Measurements from ENCODE around the gene COPG2. TPM values are rescaled to one million over a fixed set of nuclear protein-coding genes. Genes with fewer than 3 reads are reported as not detected.

COPG2 gene
- total RNA-seq, 1 donor from 2014 or later = 167 TPM

DNA sequence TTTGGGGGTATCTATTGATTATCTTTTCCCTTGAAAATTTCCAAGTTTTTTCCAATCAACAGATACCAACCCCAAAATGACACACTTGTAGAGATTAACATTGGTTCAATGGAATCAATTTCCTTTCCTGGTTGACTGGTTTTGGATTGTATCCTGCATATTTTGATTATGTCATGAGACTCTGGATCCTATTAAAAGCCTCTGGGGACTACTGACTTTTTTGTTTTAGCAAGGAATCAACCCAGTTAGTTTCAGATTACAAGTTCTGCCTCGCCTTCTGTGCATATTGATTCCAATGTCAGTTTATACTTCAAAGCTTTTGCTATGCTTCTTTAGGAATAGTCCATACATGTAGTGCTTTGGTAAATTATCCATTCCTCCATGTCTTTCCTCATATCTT lies 29.2 kb downstream of the COPG2 start:
- peaks cover 13% of the 10 kb centered on the region for H3K36me3 ChIP-seq
- H3K4me1 ChIP-seq = no peaks in the 10 kb centered on the region
- H3K9ac ChIP-seq = no peak overlapping the region
- no peak overlapping the region for H3K4me3 Mint-ChIP-seq
- H2AFZ ChIP-seq (replicated peaks) = no peak overlapping the region
- no peak overlapping the region for H3K27ac Mint-ChIP-seq
- H3K36me3 Mint-ChIP-seq = peaks cover 66% of the 10 kb centered on the region
- H4K20me1 ChIP-seq (ENCODE audit: low read depth) = no peaks in the 10 kb centered on the region
- no peak for DNase-seq (ENCODE audit: low spot score)
- H3F3A ChIP-seq (ENCODE audit: low read depth) = no peaks in the 10 kb centered on the region
- no peaks in the 10 kb centered on the region for H3K27me3 ChIP-seq
- H3K27me3 Mint-ChIP-seq (ENCODE audit: insufficient read depth, low read depth) = no peaks in the 10 kb centered on the region
- TF ChIP-seq, protein P1, sequence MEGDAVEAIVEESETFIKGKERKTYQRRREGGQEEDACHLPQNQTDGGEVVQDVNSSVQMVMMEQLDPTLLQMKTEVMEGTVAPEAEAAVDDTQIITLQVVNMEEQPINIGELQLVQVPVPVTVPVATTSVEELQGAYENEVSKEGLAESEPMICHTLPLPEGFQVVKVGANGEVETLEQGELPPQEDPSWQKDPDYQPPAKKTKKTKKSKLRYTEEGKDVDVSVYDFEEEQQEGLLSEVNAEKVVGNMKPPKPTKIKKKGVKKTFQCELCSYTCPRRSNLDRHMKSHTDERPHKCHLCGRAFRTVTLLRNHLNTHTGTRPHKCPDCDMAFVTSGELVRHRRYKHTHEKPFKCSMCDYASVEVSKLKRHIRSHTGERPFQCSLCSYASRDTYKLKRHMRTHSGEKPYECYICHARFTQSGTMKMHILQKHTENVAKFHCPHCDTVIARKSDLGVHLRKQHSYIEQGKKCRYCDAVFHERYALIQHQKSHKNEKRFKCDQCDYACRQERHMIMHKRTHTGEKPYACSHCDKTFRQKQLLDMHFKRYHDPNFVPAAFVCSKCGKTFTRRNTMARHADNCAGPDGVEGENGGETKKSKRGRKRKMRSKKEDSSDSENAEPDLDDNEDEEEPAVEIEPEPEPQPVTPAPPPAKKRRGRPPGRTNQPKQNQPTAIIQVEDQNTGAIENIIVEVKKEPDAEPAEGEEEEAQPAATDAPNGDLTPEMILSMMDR (IDR thresholded peaks at IDR 0.05) = no peak
- TF ChIP-seq EZH2phosphoT487 (IDR thresholded peaks at IDR 0.05) (no peak), EZH2 (IDR thresholded peaks at IDR 0.05) (no peak)
- peaks cover 13% of the 10 kb centered on the region for H3K9me3 ChIP-seq (ENCODE audit: low read depth)
- H3K27ac ChIP-seq = no peak overlapping the region
- no peaks in the 10 kb centered on the region for H3K4me1 Mint-ChIP-seq
- H3K4me3 ChIP-seq = no peak overlapping the region
- no peaks in the 10 kb centered on the region for H3K79me2 ChIP-seq (ENCODE audit: low read depth)
- H3K4me2 ChIP-seq = no peak overlapping the region
- peaks cover 44% of the 10 kb centered on the region for H3K9me3 Mint-ChIP-seq

DNA sequence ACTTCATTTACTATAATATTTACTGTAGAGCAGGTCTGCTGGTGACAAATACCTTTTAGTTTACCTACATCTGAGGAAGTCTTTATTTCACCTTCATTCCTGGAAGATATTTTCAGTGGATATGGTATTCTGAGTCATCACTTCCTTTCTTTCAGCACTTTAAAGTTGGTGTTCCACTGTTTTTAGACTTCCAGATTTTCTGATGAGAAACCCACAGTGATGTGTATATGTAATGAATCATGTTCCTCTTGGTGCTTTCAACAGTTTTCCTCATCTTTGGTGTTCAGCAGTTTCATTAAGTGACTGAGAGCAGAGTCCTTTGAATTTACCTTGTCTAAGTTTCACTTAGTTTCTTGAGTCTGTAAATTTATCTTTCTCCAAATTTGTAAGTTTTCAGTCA lies 36.4 kb downstream of the COPG2 start:
- Mint-ChIP-seq H3K36me3 (peaks cover 46% of the 10 kb centered on the region), H3K27me3 (ENCODE audit: insufficient read depth, low read depth) (no peaks in the 10 kb centered on the region), H3K4me1 (no peaks in the 10 kb centered on the region), H3K9me3 (peaks cover 65% of the 10 kb centered on the region), H3K27ac (no peak overlapping the region), H3K4me3 (no peak overlapping the region)
- no peaks in the 10 kb centered on the region for H4K20me1 ChIP-seq (ENCODE audit: low read depth)
- DNase-seq (ENCODE audit: low spot score) = no peak
- no peak overlapping the region for H3K4me2 ChIP-seq
- H3K27ac ChIP-seq = no peak overlapping the region
- TF ChIP-seq EZH2 (IDR thresholded peaks at IDR 0.05) (no peak), EZH2phosphoT487 (IDR thresholded peaks at IDR 0.05) (no peak)
- TF ChIP-seq, protein P1 (IDR thresholded peaks at IDR 0.05) = no peak
- no peaks in the 10 kb centered on the region for H3F3A ChIP-seq (ENCODE audit: low read depth)
- no peak overlapping the region for H3K4me3 ChIP-seq
- H3K9me3 ChIP-seq (ENCODE audit: low read depth) = peaks cover 6% of the 10 kb centered on the region
- no peaks in the 10 kb centered on the region for H3K4me1 ChIP-seq
- H3K36me3 ChIP-seq = no peaks in the 10 kb centered on the region
- no peak overlapping the region for H3K9ac ChIP-seq
- no peaks in the 10 kb centered on the region for H3K79me2 ChIP-seq (ENCODE audit: low read depth)
- H3K27me3 ChIP-seq = no peaks in the 10 kb centered on the region
- no peak overlapping the region for H2AFZ ChIP-seq (replicated peaks)

DNA sequence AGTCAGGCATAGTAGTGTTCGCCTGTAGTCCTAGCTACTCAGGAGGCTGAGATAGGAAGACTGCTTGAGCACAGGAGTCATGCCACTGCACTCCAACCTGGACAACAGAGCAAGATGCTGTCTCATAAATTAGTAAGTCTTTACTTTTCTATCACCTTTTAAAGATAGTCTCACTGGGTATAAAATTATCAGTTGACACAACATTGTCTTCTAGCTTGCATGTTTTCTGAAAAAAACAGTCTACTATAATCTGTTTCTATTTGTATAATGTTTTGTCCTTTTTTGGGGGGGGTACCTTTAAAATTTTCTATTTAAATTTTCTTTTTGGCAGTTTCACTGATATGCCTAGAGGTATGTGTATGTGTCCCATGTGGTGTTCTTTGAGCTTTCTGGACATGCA lies 39.6 kb downstream of the COPG2 start:
- H3K9ac ChIP-seq = no peak overlapping the region

More for the DNA sequence above, 39.6 kb downstream of the COPG2 start:
- no peak overlapping the region for H3K27ac ChIP-seq
- no peaks in the 10 kb centered on the region for H3F3A ChIP-seq (ENCODE audit: low read depth)
- no peaks in the 10 kb centered on the region for H3K27me3 ChIP-seq
- H3K9me3 ChIP-seq (ENCODE audit: low read depth) = no peaks in the 10 kb centered on the region
- no peaks in the 10 kb centered on the region for H3K4me1 ChIP-seq
- H3K27ac Mint-ChIP-seq = no peak overlapping the region
- no peak overlapping the region for H3K4me2 ChIP-seq
- peaks cover 42% of the 10 kb centered on the region for H3K9me3 Mint-ChIP-seq
- H3K27me3 Mint-ChIP-seq (ENCODE audit: insufficient read depth, low read depth) = no peaks in the 10 kb centered on the region
- no peaks in the 10 kb centered on the region for H3K79me2 ChIP-seq (ENCODE audit: low read depth)
- no peak overlapping the region for H3K4me3 Mint-ChIP-seq
- no peaks in the 10 kb centered on the region for H4K20me1 ChIP-seq (ENCODE audit: low read depth)
- TF ChIP-seq EZH2phosphoT487 (IDR thresholded peaks at IDR 0.05) (no peak), EZH2 (IDR thresholded peaks at IDR 0.05) (no peak)
- TF ChIP-seq, protein P1 (IDR thresholded peaks at IDR 0.05) = no peak
- no peak for DNase-seq (ENCODE audit: low spot score)
- no peak overlapping the region for H3K4me3 ChIP-seq
- no peaks in the 10 kb centered on the region for H3K36me3 ChIP-seq
- H3K36me3 Mint-ChIP-seq = peaks cover 49% of the 10 kb centered on the region
- no peaks in the 10 kb centered on the region for H3K4me1 Mint-ChIP-seq
- H2AFZ ChIP-seq (replicated peaks) = no peak overlapping the region
